HG02970 (cell line): ENCODE data around the gene MYF6.

ENCODE experiments used
- ATAC-seq: cut with Tn5 transposase; IDR thresholded peaks from one replicate; pipeline ENCODE4 v1.9.1; 2021; ENCODE audit warnings: mild to moderate bottlenecking, moderate library complexity, moderate number of reproducible peaks; ENCODE audit not compliant: unreplicated experiment, low FRiP score

Gene MYF6

DNA sequence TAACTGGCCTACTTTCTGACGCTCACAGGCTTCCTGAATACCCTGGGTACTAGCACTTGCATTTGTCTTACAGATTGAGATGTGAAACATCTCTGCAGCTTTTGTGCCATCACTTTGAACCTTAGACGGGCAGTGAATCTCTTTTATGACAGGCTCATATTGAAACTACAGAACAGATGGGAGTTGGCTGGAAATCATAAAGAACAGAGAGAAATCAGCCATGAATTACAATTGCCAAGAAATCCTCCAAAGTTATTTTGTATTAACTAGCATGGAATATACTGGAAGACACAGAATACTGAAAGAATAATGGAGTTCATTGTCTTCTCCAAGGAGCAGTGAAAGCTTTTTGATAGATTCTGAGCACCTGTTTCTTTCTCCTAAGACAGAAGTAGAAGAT lies 42.0 kb downstream of the MYF6 start:
- no peak for ATAC-seq

DNA sequence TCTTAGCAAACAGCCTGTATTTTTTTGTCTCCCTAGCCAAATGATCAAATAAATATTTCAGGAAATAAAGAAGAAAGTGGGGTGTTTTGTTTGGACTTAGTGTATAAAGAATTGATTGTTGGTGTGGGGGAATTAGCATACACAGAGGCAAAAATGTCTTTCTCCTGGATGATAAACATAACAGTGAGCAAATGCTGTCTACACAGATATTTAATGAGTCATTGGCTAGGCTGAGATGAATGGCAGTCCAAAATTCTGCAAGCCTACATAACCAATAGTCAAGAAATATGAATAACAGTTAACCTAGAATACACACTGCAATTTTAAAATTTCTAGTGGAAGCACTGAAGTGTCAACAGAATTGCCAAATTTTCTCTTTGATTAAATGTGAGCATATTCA lies 45.0 kb downstream of the MYF6 start:
- no peak for ATAC-seq

DNA sequence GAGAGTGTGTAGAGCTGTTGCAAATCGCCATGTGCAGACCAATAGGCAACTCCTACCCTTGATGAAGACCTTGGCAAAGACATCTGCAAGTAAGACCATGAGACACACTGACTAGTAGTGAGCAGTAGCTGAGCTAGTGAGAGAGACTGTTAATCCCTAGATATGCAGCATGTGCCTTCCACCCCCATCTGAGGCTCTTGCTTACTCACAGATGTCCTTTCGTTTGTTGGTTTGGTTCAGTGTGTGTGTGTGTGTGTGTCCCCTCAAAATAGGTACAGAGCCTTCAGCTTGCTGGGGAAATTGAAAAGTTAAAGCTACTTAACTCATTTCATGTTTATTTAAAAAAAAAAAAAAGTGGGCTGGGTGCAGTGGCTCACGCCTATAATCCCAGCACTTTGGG lies 46.8 kb downstream of the MYF6 start:
- no peak for ATAC-seq

DNA sequence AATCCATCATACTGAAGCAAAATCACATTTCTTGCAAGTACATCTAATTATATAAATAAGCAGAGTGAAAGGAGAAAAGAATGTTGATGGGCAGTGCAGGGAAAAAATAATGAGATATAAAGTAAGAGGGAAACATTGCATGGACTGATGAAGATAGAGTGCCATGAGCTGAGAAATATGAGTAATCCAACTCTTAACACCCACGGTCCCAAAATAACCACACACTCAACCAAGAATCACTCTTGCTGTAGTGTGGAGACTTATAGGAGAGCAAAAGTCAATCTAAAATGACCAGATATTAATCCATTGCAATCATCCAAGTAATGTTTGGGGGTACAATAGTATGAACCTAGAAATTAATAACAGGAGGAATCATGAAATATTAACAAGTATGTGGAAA lies 49.4 kb downstream of the MYF6 start:
- no peak for ATAC-seq
